Left colon (tissue), 2 donors: ENCODE results near the gene TENM4. TPM values are rescaled to one million over a fixed set of nuclear protein-coding genes. Genes with fewer than 3 reads are reported as not detected.

ENCODE experiments used
- ATAC-seq: fragments of 200-7000 bp; cut with Tn5 transposase; one replicate; pipeline ENCODE4 v1.9.1; 2020; ENCODE audit warnings: mild to moderate bottlenecking, moderate library complexity
- DNase-seq, 2 donors: peaks; one replicate each; pipeline ENCODE4 v3.0.0-alpha.2; 2020
- intact Hi-C, 2 donors: fragments of 100-400 bp; cut with DNase I in 1 of 2; cut with micrococcal nuclease in 1 of 2; formaldehyde crosslinking; loops; one replicate each; pipeline versions ENCODE4 v1.11.2 to v1.14.0; 2022; cut with DNase I, micrococcal nuclease
- total RNA-seq, 2 donors: library from RNA; stranded (reverse); fragmentation: NEBNext Ultra II Directional; extraction: Animal tissue kit (Norgen Biotek cat#: 25700); gene quantifications; one replicate each; pipeline ENCODE4 v1.2.1, GENCODE V29; 2021
- donor health status: DM: no; HTN: no; CAD: no.
- donor health status: DM: yes; HTN: yes; CAD: no.

Gene TENM4
- total RNA-seq, 2 donors from 2014 or later, result 0.92 to 1.7 TPM

DNA sequence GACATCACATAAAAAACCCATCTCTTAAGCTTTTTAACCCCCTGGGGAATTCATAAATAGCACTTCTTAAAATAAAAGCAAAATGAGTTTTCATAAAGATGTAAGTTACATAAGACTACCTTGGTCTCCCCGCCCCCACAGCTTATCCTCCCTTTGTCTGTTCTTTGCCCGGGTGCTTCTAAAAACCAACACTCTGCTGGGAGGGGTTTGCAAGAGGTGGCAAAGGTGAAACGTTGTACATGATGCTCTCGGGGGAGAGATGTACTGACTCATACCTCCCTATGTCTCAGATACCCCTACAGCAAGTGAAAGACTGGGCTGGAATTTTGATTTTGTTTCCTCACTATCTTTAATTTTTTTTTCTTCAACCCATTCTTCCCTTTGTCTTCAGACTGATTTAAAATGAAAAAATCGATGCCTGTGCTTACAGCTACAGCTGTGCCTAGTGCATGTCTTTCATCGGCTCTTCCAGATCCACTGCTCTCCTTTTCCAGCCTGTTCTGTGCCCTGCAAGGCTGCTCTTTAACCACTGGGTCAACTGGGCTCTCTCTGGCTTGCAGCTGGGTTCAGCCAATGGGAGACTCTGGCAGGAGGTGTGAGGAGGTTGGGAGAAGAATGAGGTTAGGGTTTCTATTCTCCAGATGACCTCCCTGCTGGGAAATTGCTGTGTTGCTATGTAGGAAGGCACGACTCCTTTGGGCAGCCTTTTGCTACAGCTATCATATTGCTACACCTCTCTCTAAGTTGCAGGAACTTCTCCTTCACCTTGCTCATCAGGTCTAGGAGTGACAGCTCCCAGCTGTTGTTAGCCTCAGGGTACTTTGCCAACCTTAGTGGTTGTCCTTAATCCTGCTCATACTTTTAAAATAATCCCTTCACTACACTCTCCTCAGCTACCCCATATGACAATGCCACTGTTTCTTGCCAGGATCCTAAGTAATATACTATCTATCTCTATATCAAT lies 266.5 kb downstream of the TENM4 start:
- ATAC-seq (no peak), DNase-seq (no peak)
- intact Hi-C loops, result no loop called here

DNA sequence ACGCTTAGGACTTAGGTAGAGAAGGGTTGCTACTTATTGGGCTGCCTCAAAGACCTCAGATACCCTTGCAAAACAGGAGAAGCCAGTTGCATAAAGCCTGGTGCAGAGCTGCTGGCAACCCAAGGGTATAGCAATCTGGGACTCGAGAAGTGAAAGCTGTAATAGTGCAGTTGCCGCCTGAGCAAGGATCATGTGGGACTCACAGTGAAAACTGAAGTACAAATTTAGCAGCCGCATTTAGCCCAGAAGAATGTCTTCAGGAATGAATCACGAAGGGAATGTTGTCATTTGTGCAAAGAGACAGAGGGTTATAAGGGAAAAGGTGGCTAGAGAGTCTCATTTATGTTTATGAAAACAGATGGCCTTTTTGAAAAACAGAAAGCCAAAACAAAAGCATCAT lies 267.2 kb downstream of the TENM4 start:
- DNase-seq (no peak), ATAC-seq (no peak)
- intact Hi-C loops, result no loop called here

DNA sequence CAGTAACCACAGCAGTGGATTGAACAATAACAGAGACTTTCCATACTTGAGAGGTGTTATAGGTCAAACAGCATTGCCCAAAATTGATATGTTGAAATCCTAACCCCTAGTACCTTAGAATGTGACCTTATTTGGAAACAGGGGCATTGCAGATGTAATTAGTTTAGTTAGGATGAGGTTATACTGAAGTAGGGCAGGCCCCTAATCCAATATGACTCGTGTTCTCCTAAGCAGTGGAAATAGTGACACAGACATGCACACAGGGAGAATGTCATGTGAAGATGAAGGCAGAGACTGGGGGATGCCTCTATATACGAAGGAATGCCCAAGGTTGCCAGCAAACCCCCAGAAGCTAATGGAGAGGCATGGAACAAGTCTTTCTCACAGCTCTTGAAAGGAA lies 270.5 kb downstream of the TENM4 start:
- no peak for ATAC-seq
- DNase-seq, result no peak
- intact Hi-C loops, result no loop called here

DNA sequence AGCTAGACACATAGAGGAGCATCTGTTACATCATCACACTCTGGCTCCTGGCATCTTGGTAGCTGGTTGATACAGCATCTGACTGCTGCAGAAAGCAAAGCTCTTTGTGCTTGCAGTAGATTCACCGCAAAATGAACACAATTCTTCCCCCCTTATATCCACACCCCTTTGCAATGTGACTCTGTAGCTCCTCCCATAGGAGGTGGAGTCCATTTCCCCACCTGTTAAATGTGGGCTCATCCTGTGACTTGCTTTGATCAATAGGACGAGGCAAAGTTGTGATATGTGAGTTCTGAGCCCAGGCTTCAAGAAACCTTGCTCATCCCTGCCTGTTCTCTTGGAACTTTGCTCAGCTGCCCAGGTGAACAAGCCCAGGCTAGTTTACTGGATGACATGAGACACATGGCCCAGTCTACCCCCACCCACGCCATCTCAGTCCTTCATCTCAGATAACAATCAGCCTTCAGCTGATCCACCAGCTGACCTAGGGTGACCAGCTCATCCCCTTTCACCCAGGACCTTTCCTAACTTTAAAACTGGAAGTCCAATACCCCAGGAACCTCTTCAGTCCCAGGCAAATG lies 272.2 kb downstream of the TENM4 start:
- ATAC-seq (no peak), DNase-seq (no peak)
- intact Hi-C loops, result no loop called here

DNA sequence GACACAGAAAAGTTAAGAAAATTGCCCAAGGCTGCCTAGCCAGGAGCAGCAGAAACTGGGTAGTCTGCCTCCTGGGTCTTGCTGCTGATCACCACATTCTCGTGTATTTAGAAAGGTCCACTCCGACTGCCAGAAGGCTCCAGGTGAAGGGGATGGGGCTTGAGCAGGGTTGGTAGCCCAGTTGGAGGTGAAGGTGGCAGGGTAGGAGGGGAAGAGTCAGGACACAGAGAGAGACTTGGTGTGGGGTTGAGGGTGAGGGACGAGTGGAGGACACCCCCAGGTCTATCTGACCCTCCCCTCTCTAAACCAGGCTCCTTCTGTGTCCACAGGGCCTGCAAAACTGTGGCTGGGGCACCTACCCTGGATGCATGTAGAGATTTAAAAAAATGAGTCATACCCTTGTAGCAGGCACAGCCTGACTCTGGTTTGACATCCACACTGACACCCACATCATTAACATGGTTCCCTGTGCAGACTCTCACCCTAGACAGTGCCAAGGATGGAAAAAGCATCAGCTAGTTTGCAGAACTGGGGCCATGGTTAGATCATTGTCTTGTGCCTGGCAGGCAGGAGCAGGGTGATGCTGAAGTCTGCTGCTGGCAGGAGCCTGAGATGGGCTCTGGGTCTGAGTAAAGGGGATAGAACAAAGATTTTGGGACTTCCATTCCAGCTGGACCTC lies 273.2 kb downstream of the TENM4 start:
- DNase-seq (no peak), ATAC-seq (no peak)
- intact Hi-C loops, result no loop called here

DNA sequence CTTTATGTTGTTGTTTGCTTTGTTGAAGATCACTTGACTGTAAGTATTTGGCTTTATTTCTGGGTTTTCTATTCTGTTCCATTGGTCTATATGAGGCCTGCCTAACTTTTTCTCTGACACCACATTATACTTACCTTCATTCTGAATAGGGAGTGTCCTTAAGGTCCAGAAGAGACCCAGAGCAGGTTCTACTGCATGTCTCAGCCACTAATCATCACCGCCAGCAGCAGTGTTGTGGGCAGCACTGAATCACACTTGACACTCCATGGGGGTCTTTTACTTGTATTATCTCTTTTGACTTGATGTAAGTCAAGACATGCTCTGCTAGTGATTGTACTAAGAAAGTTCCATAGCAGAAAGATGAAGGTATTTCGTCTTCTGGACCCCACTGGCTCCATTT lies 274.9 kb downstream of the TENM4 start:
- ATAC-seq (no peak), DNase-seq (no peak)
- intact Hi-C loops, result no loop called here

DNA sequence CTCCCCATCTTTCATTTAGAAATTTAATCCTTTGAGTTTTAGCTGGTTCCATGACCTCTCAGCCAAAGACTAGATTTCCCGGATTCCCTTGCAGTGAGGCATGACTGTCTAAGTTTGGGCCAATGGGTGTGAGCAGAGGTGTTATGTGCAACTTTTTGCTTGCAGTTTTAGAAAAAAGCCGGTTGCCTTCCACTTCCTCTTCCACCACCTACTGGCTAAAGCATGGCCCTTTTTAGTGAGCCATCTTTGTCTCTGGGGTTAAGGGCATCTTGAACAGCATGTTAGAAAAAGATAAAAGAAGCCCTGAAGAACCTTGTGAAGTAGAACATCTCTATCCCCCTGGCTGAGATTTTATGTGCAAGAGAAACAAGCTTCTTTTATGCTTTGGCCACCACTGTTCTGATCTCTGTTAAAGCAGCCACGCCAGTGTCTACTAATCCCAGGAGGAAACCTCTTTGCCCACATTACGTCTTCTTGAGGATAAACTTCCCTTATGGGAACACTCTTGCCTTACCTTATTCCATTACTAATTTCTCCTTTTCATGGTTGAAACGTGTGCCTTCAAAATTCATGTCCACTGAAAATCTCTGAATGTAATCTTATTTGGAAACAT lies 279.9 kb downstream of the TENM4 start:
- DNase-seq, result no peak
- intact Hi-C loops, result no loop called here
- no peak for ATAC-seq

DNA sequence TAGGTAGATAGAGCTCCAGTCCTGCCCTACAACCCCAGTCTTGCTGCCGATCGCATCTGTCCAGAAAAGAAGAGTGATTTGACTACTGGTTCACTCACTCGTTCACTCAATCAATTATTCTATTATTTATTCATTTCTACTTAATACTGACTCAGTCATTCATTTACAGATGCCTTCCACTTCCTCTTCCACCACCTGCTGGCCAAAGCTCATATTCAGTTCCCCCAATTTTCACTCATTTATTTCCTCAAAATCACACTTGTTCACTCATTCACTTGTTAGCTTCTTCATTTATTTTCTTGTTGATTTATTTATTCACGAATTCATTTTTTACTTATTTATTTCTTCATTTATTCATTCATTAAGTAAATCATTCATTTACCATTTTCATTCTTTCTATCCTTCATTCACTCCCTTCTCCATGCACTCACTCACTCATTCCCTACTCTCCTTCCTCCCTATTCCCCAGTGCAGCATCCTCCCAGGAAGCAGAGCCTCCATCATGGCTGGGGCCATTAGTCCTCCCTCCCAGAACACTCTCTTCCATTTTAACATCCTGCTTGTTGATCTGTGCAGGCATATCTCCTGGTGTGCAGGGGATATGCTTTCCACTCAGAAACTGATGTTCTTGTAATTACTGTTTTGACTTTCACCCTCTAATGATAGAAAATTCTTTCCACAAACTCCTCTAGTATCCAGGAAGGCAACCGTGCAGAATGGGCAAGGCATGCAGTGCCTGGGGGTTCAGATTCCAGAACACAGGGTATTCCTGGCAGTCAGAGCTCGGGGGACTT lies 281.0 kb downstream of the TENM4 start:
- intact Hi-C loops, result loop anchor here in 1 of 2 donors (10.0 kb wide), 1 partner anchor 515 kb away; no protein-coding TSS in a partner anchor
- ATAC-seq, result no peak
- DNase-seq, result no peak

DNA sequence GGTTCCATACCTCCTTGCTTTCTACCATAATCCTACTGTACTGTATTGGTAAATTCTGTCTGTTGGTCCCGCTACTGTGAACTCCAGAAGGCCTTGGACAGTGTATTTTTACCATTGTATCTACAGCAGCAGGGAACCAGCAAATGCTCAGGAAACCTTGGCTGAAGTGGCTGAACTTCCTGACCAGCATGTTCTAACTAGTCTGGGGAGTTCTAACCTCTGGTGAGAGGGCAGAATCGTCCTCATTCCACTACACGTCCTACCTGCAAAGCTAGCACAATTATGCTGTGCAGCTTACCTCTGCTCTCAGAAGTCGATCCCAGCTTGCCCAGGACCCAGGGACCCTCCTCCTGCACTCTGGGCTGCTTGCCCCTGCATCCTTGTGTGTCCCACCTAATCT lies 283.1 kb downstream of the TENM4 start:
- ATAC-seq (no peak), DNase-seq (no peak)
- intact Hi-C loops, result loop anchor here in 1 of 2 donors (10.0 kb wide), 1 partner anchor 513 kb away; no protein-coding TSS in a partner anchor

DNA sequence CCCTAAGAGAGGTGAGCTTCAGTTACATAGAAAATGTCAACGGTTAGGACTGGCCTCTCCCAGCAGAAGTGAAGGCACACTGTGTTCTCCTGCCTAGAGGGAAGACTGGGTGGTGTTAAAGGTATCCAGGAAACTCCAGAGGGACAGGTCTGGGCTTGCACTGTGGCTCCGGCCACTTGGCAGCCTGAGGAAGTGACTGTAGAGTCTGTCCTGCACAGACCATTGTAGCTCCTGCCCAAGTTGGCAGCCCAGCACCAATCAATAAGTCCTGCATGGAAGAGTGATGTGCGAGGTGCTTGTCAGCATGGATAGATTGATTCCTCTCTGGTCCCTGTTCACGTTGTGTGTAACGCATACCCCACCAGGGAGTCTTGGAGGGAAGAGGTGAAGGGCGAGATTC lies 284.8 kb downstream of the TENM4 start:
- ATAC-seq, result no peak
- intact Hi-C loops, result loop anchor here in 1 of 2 donors (10.0 kb wide), 1 partner anchor 511 kb away; no protein-coding TSS in a partner anchor
- no peak for DNase-seq

DNA sequence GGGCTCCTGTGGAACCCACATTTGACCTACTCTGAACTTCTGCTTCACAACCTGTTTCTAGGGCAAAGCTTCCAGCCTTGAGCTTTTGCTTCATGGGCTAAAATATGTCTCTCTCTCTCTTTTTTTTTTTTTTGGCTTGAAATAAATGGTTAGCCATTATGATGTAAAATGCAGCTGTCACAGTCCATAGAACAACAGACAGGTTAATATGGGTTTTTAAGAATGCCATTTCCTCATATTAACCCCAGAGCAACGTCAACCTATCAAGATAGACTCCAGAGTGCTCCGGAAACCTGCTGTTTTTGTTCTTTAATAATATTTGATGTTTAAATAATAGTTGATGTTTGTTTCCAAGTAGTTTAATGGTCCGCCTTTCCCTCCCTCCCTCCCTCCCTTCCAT lies 285.6 kb downstream of the TENM4 start:
- no peak for ATAC-seq
- DNase-seq, result no peak
- intact Hi-C loops, result loop anchor here in 1 of 2 donors (10.0 kb wide), 1 partner anchor 510 kb away; no protein-coding TSS in a partner anchor

DNA sequence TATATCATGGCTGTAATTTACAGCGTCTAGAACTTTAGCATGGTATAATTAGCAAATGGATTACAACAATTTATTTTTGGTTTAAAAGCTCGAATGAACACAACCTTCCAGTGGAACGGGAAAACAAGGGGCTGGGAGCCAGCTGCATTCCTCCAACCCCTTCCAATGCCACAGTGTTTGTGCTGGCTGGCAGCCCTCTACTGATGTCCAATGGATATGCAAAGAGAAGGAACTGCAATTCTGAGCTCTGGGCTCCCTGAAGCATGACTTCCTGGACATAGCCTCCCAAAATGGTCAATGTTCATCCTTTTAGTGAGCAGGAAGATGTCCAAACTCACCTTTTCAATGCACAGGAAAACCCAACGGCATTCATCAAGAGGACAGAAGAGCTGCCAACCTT lies 288.3 kb downstream of the TENM4 start:
- intact Hi-C loops, result loop anchor here in 1 of 2 donors (10.0 kb wide), 1 partner anchor 508 kb away; no protein-coding TSS in a partner anchor
- DNase-seq, result no peak
- ATAC-seq, result no peak

DNA sequence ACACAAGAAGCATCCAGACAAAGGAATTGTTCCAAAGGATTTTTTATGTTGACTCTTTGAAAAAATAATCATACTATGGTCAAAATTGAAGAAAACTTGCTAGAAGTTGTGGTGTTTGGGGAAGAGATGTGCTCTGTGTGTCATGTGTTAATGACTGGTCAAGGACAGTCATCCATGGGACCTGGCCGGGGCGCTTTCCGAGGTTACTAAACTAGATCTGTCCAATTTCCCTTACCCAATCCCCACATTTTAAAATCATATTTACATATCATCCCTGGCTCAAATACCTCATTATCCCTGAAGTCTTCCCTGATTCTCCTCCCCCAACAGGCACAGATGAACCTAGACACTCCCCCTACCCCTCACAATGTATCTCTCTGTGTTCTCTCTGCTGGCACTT lies 289.4 kb downstream of the TENM4 start:
- DNase-seq, result no peak
- ATAC-seq, result no peak
- intact Hi-C loops, result loop anchor here in 1 of 2 donors (10.0 kb wide), 1 partner anchor 507 kb away; no protein-coding TSS in a partner anchor

DNA sequence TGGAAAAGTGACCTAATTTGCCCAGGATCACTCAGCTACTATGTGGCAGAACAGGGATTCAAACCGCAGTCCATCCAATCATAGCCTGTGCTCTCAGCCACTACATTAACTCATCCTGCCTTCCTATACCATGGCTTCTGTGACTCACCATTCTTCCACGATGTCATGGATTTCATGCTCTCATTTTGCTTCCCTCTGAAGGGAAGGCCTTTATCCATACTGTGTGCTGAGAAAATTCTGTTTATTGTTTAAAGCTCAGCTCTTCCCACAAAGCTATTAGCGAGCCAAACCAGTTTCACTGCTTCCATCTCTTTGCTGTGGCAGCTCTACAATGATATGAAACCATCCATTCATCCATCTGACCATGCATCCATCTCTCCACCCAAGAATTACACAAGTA lies 289.9 kb downstream of the TENM4 start:
- intact Hi-C loops, result loop anchor here in 1 of 2 donors (10.0 kb wide), 1 partner anchor 506 kb away; no protein-coding TSS in a partner anchor
- DNase-seq (no peak), ATAC-seq (no peak)

DNA sequence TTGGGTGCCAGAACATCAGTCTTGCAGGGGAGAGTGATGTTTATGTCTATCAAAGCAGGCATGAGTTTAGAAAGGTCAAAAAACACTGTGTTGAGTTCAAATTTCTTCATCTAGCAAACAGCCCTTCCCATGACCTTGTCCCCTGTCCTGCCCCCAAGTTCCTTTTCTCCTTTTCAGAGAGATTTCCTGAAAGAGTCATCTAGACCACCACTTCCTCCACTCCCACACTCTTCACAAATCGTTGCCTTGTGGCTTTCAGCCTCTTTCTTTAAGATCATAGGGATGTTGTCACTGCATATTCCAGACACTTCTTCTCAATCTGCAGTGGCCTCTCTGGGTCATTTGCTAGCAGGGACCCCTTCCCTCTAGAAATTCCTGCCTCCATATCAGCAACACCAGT lies 290.5 kb downstream of the TENM4 start:
- ATAC-seq, result no peak
- no peak for DNase-seq
- intact Hi-C loops, result loop anchor here in 1 of 2 donors (10.0 kb wide), 1 partner anchor 506 kb away; no protein-coding TSS in a partner anchor

DNA sequence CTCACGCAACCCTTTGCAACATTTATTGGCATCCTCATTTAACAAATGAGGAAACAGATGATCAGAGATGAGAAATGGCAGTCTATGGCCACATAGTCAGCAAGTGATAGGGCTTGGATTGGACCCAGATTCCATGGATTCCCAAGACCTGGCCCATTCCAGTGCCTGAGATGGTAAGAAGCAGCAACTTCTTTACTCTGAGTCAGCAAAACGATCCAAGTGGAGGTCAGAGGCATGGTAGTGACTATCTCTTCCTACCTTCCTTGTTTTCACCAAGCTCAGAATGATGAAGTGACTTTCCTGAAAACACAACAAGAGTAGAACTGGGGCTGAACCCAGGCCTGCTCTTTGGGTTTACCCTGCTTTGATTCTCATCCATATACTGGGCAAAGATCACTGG lies 293.1 kb downstream of the TENM4 start:
- no peak for ATAC-seq
- intact Hi-C loops, result no loop called here
- DNase-seq, result no peak

DNA sequence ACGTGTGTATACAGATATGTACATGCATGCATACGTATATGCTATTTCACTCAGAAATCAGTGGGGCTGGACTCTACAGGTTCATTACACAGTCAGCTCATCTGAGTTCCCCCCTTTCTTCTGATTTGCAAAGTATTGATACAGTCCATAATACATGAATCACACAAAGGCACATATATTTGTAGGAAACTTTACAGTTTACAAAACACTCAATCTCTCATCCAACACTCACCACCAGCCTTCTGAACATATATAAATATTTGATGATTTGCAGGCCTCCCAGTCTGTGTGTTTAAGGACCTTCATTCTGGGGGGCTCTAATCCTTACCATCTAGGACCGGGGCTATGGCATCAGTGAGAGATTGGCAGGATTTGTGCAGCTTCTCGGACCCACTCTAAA lies 293.8 kb downstream of the TENM4 start:
- intact Hi-C loops, result no loop called here

DNA sequence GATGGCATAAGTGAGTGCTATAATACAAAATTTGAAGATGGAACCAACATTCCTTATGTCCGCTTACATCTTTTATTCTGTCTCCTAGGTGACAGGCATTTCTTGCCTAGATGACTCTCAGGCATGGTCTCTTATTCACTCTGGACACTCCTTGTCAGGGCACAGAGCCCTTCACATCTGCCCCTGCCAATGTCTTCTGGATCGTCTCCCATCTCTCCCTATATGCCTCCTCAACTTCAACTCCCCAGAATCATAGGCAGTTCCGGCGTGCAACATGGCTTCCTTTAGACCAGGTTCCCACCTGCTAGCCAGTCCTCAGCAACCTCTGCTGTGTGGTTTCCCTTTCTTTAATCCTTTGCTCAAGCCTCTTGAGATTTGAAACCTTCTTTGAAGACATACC lies 300.9 kb downstream of the TENM4 start:
- DNase-seq (no peak), ATAC-seq (no peak)
- intact Hi-C loops, result no loop called here

More for the DNA sequence above, 293.8 kb downstream of the TENM4 start:
- DNase-seq (no peak), ATAC-seq (no peak)
